ENCODE data around the gene TRPM5. TPM values are rescaled to one million over a fixed set of nuclear protein-coding genes. Genes with fewer than 3 reads are reported as not detected.

Gene TRPM5
- polyA plus RNA-seq, 1 of the 3 experiments (the other 2 are of a cell fraction), result not detected

- no peak overlapping the region for H3K4me3 ChIP-seq (ENCODE audit: low read depth in 2 of 2, low read length in 1 of 2)
- POLR2A ChIA-PET, result interaction anchor here (1.0 kb wide), 1 partner anchor 17 kb away, joined by 3 read pairs; no protein-coding TSS in a partner anchor
- no peak overlapping the region for H3K27ac ChIP-seq (ENCODE audit: low read depth in 2 of 2, low read length in 1 of 2)
- peaks cover 5 to 12% of the 10 kb centered on the region in 2 experiments; a peak in 1 of 4 replicates for H3K4me1 ChIP-seq (ENCODE audit: control insufficient read depth in 1 of 2, insufficient read depth in 2 of 2, low read depth in 1 of 2, low read length in 1 of 2)
- H3F3A ChIP-seq (replicated peaks; ENCODE audit: insufficient read depth), result peaks cover 10% of the 10 kb centered on the region
- H3K4me2 ChIP-seq, result no peak overlapping the region
- CTCF ChIA-PET, result no interaction called here
- H3K9ac ChIP-seq, result no peak overlapping the region
- no peaks in the 10 kb centered on the region for H3K27me3 ChIP-seq (ENCODE audit: insufficient read depth)
- DNase-seq, result no peak
- 94% methylated on average over 13 of the region's 26 CpGs for WGBS (ENCODE audit: low lambda C conversion rate)
- H3K9me3 ChIP-seq, result no peaks in the 10 kb centered on the region
- peaks cover 8 to 49% of the 10 kb centered on the region in 2 experiments for H3K36me3 ChIP-seq (replicated peaks in 1 of 2; ENCODE audit: control insufficient read depth in 1 of 2, insufficient read depth in 2 of 2, low read length in 1 of 2)
- H2AFZ ChIP-seq (ENCODE audit: low read depth), result no peak overlapping the region
- H3K79me2 ChIP-seq (ENCODE audit: insufficient read depth), result peaks cover 17% of the 10 kb centered on the region; the same call in 1 of the 2 replicates
- no peak for TF ChIP-seq RFX5 (IDR thresholded peaks at IDR 0.05; ENCODE audit: low read length)
- TF ChIP-seq NRF1 (IDR thresholded peaks at IDR 0.05; ENCODE audit: low read depth, low read length), result no peak
- TF ChIP-seq ELF1 (IDR thresholded peaks at IDR 0.05), result no peak
- TF ChIP-seq ZBTB33 (IDR thresholded peaks at IDR 0.05; ENCODE audit: borderline replicate concordance, low read depth), result no peak
- TF ChIP-seq FOXJ3 (CRISPR knock-in tag; IDR thresholded peaks at IDR 0.05), result no peak
- no peak for TF ChIP-seq IRF3 (IDR thresholded peaks at IDR 0.05; ENCODE audit: low read depth, low read length)
- TF ChIP-seq MXI1 (IDR thresholded peaks at IDR 0.05; ENCODE audit: low read depth, low read length), result no peak
- no peak for TF ChIP-seq MAX (IDR thresholded peaks at IDR 0.05; ENCODE audit: low read depth)
- TF ChIP-seq NFIC (IDR thresholded peaks at IDR 0.05; ENCODE audit: borderline replicate concordance), result no peak
- TF ChIP-seq TEAD4 (IDR thresholded peaks at IDR 0.05; ENCODE audit: borderline replicate concordance, insufficient read depth), result no peak
- TF ChIP-seq EZH2phosphoT487 (IDR thresholded peaks at IDR 0.05; ENCODE audit: borderline replicate concordance, low read depth), result no peak
- TF ChIP-seq RAD21 (IDR thresholded peaks at IDR 0.05; ENCODE audit: low read length), result no peak
- TF ChIP-seq GABPA (IDR thresholded peaks at IDR 0.05; ENCODE audit: low read depth), result no peak
- no peak for TF ChIP-seq SMC3 (IDR thresholded peaks at IDR 0.05; ENCODE audit: low read depth, low read length)
- TF ChIP-seq CTCF (IDR thresholded peaks at IDR 0.05), result no peak
- no peak for TF ChIP-seq PBX3 (IDR thresholded peaks at IDR 0.05)
- H4K20me1 ChIP-seq (ENCODE audit: insufficient read depth), result peaks cover 33% of the 10 kb centered on the region
- H3K9me2 ChIP-seq, result no peaks in the 10 kb centered on the region
These were observed 49.0 kb downstream of the TRPM5 start for GRCh38 chr11:2395211-2395730.

All from SK-N-SH (cell line).